GM18951 (cell line): ENCODE results near the gene CDH5.

Experiments used
- POLR2A ChIP-seq: IDR thresholded peaks from 4 replicates; pipeline ENCODE4 v1.6.1; 2011; ENCODE audit warnings: mild to moderate bottlenecking; ENCODE audit not compliant: insufficient read length, insufficient read depth; ENCODE audit errors: extremely low read depth
- in situ Hi-C: fragments of 300-500 bp; cut with MboI; formaldehyde crosslinking; loops from one replicate; pipeline ENCODE4 v1.12.0; 2022; ENCODE audit warnings: low sequenced_read_pairs, mixed read lengths, inconsistent platforms; ENCODE audit not compliant: unreplicated experiment

CDH5 gene

GRCh38 chr16:66425651-66426050 lies 59.2 kb downstream of the CDH5 start:
- TF ChIP-seq POLR2A: no peak
- in situ Hi-C loops: no loop called here

- in situ Hi-C loops: no loop called here
- TF ChIP-seq POLR2A: no peak
Measured at GRCh38 chr16:66426112-66427035, 59.9 kb downstream of the CDH5 start.

- no peak for TF ChIP-seq POLR2A
- in situ Hi-C loops: no loop called here
Measured at GRCh38 chr16:66427036-66427860, 60.8 kb downstream of the CDH5 start, which contains the start of gene BEAN1. TSS of gene BEAN1 (plus strand) at chr16:66427295. CDS start at chr16:66437677, 10,382 bp downstream.

- in situ Hi-C loops: no loop called here
Measured at GRCh38 chr16:66427871-66428681, 61.6 kb downstream of the CDH5 start.

GRCh38 chr16:66428682-66429251 lies 62.3 kb downstream of the CDH5 start:
- no peak for TF ChIP-seq POLR2A
- in situ Hi-C loops: no loop called here

More at GRCh38 chr16:66427871-66428681, 61.6 kb downstream of the CDH5 start:
- no peak for TF ChIP-seq POLR2A

- in situ Hi-C loops: no loop called here
- no peak for TF ChIP-seq POLR2A
Measured at GRCh38 chr16:66429290-66429962, 62.9 kb downstream of the CDH5 start.

- no peak for TF ChIP-seq POLR2A
- in situ Hi-C loops: no loop called here
Measured at GRCh38 chr16:66430214-66430613, 63.7 kb downstream of the CDH5 start.

- no peak for TF ChIP-seq POLR2A
- in situ Hi-C loops: no loop called here
Measured at GRCh38 chr16:66431760-66432159, 65.3 kb downstream of the CDH5 start.

- in situ Hi-C loops: no loop called here
- no peak for TF ChIP-seq POLR2A
Measured at GRCh38 chr16:66432429-66432828, 65.9 kb downstream of the CDH5 start.

- no peak for TF ChIP-seq POLR2A
- in situ Hi-C loops: no loop called here
Measured at GRCh38 chr16:66434619-66435430, 68.3 kb downstream of the CDH5 start.

GRCh38 chr16:66435896-66436295 lies 69.4 kb downstream of the CDH5 start:
- TF ChIP-seq POLR2A: no peak
- in situ Hi-C loops: no loop called here
